GF-D8 (cell line): ENCODE results near the gene PDLIM4.

Experiments used
- DNase-seq: peaks from one replicate; lab custom pipeline; 2025; lab: John Stamatoyannopoulos, UW

The PDLIM4 gene

GRCh38 chr5:132253452-132254320 lies 3.8 kb upstream of the PDLIM4 start:
- DNase-seq, result no peak

GRCh38 chr5:132254321-132254977 lies 3.0 kb upstream of the PDLIM4 start:
- no peak for DNase-seq

DNA sequence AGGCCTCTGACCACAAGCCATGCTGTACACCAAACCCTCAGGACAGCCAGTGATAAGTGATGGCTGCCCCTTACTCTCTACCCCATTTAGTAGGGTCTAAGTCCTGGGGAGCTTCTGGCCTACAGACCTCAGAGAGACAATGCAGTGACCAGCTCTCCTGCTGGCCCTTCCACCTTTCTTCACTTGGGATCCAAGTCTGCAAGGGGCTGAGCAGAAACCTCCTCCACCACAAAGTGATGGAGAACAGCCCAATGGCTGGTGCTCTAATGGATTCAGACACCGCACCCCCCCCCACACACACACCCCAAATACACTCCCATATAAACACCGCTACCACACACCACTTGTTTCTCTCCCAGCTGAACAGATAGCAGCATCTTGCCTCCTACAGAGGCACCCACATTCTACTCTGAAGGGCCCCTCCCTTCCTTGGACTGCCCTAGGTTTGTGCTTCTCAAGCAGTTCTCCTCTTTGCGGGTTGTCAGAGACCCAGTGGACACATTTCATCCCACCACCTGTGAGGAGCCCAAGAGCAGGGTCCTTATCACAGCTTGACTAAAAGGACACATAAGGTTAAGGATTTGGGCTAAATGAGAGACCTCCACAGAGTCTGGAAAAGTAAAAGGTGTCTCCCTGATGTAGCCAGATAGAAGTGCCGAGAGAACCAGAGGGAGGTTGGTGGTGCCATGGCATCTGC lies 1.3 kb upstream of the PDLIM4 start:
- DNase-seq, result no peak

GRCh38 chr5:132256783-132257130 lies 739 bp upstream of the PDLIM4 start:
- DNase-seq, result no peak

GRCh38 chr5:132258102-132259068 lies 889 bp downstream of the PDLIM4 start:
- no peak for DNase-seq

DNA sequence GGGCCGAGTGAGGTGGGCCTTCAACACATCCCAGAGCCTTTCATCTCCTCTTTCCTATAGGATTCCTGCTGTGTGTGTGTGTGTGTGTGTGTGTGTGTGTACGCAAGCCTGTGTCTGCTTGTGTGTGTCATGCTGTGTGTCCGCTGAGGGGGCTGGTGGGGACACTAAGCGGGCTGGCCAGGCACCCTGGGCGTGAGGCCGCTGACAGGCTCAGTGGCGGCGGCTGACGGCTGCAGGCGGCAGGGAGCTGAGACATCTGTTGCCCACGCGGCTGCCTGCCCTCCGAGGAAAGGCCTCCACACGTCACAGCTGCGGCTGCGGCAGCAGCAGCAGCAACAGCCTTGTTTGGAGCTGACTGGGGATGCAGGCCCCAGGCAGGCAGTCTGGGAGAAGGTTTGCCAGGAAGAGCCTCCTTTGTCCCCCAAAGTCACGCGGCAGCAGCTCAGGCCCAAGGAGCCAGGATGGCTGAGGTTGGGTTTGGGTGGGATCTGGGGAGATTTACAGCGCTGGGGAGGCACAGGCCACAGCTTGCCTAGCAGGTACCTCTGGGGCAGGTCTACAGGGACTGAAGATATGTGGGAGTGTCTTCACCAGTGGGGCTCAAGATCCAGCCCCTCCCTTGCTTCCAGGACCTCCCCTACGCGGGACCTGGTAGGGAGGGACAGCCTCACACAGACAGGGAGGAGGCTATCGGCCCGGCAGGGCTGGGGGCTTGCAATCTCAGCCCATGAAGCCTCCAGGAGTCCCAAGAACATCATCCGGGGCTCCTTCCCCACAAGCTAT lies 1.8 kb downstream of the PDLIM4 start:
- no peak for DNase-seq

DNA sequence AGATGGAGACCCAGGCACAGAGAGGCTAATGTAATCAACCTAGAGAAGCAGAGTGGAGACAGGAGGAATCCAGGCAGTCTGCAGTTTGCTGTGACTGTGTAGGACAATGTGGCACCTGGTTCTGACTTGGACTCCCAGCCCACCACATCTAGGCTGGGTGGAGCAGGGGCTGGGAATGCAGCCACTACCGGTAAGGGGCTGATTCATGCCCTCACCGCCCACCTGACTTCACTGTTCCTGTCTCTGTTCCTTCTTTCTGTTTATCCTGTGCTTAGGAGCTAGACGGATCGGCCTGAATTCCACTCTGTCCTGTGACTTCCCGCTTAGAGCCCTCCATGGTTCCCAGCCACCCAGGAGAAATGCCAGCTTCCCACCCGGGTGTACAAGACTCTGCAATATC lies 2.6 kb downstream of the PDLIM4 start:
- no peak for DNase-seq

DNA sequence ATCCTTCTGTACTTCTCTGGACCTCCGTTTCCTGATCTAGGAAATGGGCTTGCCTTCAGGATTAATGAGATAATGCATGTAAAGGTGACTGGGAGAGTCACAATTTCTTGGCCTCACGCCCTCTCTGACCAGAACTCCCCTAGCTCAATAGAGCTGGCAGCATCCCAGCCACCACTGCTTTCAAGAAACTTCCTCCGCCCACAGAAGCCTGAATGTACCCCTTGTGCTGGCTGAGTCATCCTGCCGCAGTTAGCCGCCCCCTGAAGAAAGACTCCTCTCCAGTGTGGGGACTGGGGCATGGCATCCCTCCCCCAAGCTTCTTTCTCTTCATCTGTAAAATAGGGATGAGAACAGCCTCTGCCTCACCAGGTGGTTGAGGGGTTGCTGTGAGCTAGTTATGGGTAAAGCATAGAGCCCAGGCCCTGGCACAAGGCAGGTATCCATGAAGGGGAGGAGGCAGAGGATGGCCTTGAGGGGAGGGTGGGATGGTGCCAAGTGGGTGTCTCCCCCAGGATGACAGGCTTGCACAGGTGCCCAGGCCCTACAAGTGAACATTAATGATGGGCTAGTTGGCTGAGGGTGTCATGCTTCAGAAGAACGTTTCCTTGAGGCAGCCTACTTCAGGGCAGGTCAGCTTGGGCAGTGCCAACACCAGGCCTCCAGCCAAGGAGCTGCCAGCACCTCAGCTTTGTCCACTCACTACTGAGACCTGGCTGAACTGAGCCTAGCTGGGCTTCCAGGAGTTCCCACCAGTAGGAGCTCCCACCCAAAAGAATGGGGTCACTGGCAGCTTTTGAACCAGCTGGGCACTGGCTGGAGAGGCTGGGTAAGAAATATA lies 3.4 kb downstream of the PDLIM4 start:
- DNase-seq, result no peak

GRCh38 chr5:132261881-132262845 lies 4.7 kb downstream of the PDLIM4 start:
- no peak for DNase-seq

DNA sequence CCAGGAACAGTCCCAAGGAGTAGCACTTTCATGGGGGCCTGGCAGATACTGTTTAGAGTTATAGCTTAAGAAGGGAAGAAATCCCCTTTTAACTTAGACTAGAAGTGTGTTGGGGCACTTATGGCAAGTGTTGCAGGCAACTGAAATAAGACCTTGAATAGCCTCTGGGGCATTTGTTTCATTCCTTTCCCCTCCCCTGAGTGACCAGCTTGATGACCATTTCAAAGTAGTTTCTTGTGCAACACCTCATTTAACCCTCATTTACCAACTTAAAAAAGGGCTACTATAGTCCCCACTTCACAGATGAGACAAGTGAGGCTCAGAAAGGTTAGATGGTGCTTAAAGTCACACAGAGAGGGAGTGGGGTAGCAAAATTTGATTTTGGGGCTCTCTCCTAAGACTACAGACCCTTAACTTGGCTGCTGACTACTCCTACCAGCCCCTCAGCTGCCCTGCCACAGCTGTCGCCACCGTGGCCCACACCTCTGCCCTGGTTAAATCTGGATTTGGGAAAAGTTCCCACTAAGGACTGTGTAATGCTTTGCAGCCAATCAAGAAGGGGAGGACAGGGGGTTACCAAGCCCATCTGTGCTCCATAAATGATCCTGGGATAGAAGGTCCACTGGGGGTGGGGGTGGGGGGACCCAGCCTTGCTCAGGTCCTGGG lies 5.5 kb downstream of the PDLIM4 start:
- no peak for DNase-seq

- DNase-seq, result no peak
Measured at GRCh38 chr5:132263548-132264261, 6.2 kb downstream of the PDLIM4 start.

- DNase-seq, result no peak
Measured at GRCh38 chr5:132264546-132265335, 7.2 kb downstream of the PDLIM4 start.

DNA sequence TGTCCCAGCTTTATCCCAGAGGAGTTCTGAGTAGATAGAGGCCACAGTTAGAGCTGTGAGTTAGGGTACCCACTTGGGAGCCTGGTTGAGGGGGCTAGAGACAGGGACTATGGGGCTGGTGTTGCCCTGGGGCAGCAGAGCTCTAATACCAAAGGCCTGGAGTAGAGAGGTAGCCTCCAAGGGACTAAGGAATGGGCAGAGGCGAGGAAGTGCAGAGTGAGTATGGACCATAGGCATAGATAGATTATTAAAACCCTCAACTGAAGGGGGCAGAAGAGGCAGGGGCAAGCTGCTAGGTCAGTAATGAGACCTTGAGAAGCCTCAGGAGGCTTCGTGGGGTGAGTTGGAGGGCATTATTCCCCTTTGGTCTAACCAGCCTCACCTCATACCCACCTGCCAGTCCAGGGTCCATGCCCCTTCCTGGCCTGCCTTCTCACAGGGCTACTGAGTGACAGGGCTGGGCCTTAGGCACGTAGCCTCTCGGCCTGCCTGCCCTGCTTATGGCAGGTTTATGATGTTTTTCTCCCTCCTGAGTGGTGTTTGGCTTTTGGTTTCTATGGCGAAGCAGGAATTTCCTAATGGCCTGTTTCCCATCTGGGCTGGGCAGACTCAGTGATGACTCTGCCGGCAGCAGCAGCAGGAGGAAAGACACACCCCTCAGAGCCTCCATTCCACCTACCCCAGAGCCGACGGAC lies 8.0 kb downstream of the PDLIM4 start:
- DNase-seq, result no peak

DNA sequence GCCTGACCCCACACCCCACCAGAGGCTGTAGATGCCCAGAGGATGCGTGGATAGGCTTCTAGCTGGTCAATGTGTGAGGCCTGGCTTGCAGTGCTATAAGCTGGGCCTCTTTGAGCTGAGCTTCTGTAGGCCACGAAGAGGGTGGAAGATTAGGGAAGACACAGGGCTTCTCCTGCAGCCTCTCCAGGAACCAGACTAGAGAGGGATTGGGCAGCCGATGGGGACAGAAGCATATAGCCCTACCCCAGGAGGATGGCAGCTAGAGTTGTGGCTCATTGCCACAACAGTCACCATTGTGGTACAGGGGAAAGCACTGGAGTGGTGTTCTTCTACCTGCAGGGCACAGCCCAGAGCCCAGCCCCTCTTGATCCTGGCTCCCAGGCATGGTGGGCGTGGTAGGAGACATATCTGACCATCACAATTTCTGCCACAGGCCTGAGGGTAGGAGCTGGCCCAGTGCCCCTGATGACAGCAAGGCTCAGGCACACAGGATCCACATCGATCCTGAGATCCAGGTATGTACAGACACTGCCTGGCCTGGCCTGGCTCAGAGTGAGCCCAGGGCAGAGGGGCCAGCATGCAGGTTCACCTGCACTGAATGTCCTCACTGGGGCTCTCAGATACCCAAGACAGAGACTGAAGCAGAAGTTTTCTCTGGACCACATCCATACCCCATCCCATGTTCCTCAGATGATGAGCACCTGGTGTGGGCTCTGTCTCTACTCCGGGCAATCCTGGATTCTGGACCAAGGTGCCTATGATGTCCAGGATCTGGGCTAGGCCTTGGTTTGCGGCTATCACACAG lies 8.7 kb downstream of the PDLIM4 start:
- DNase-seq, result no peak

- no peak for DNase-seq
Measured at GRCh38 chr5:132266836-132267160, 9.3 kb downstream of the PDLIM4 start.
